Measurements from ENCODE around the gene PUM1. TPM values are rescaled to one million over a fixed set of nuclear protein-coding genes. Genes with fewer than 3 reads are reported as not detected.

PUM1 gene
- total and polyA plus RNA-seq, 4 donors = 18.1 to 49.2 (median 30.2) TPM

GRCh38 chr1:30947212-30947611, 118.3 kb downstream of the PUM1 start:
- Histone ChIP-seq H3K27ac (ENCODE audit: low read depth in 1 of 2, low read length in 2 of 2) (no peak overlapping the region), H3K9me3 (ENCODE audit: control insufficient read depth in 4 of 4, low read length in 3 of 4) (no peaks in the 10 kb centered on the region), H3K27me3 (ENCODE audit: control insufficient read depth in 4 of 4, insufficient read depth in 4 of 4, low read length in 3 of 4) (no peaks in the 10 kb centered on the region), H3K4me3 (ENCODE audit: low read depth in 1 of 3, low read length in 3 of 3) (no peak overlapping the region), H3K9ac (ENCODE audit: low read depth in 1 of 2, low read length in 2 of 2) (no peak overlapping the region), H3K36me3 (ENCODE audit: control insufficient read depth in 4 of 4, insufficient read depth in 3 of 4, low read depth in 1 of 4, low read length in 3 of 4) (peaks cover 11 to 58% (median 49%) of the 10 kb centered on the region in 4 donors), H3K4me1 (ENCODE audit: control insufficient read depth in 4 of 4, insufficient read depth in 4 of 4, low read length in 3 of 4) (peaks cover 0 to 9% (median 1%) of the 10 kb centered on the region in 4 donors)
- TF ChIP-seq ATF3 (IDR thresholded peaks at IDR 0.05) = no peak
- no peak for TF ChIP-seq HNF4G (IDR thresholded peaks at IDR 0.05)
- TF ChIP-seq HNF4A (conservative IDR thresholded peaks at IDR 0.05) = no peak
- no peak for TF ChIP-seq YY1 (IDR thresholded peaks at IDR 0.05)
- TF ChIP-seq JUND (IDR thresholded peaks at IDR 0.05) = no peak
- TF ChIP-seq CTCF (IDR thresholded peaks at IDR 0.05; ENCODE audit: low read depth, low read length, missing input control) = no peak
- TF ChIP-seq GABPA (IDR thresholded peaks at IDR 0.05 in 1 of 2, conservative IDR thresholded peaks at IDR 0.05 in 1 of 2) = no peak
- no peak for TF ChIP-seq RXRA (IDR thresholded peaks at IDR 0.05)
- TF ChIP-seq REST (IDR thresholded peaks at IDR 0.05) = no peak
- no peak for TF ChIP-seq ZBTB33 (IDR thresholded peaks at IDR 0.05)
- no peak for TF ChIP-seq FOXA1 (IDR thresholded peaks at IDR 0.05)
- no peak for TF ChIP-seq FOXA2 (IDR thresholded peaks at IDR 0.05)
- no peak for TF ChIP-seq TAF1 (conservative IDR thresholded peaks at IDR 0.05)
- TF ChIP-seq NR2F2 (IDR thresholded peaks at IDR 0.05) = no peak
- TF ChIP-seq SP1 (IDR thresholded peaks at IDR 0.05) = no peak
- TF ChIP-seq EGR1 (IDR thresholded peaks at IDR 0.05; ENCODE audit: low read depth in 2 of 2) = no peak
- DNase-seq (ENCODE audit: low spot score) = no peak

- Histone ChIP-seq H3K27me3 (ENCODE audit: control insufficient read depth in 4 of 4, insufficient read depth in 4 of 4, low read length in 3 of 4) (no peaks in the 10 kb centered on the region), H3K9ac (ENCODE audit: low read depth in 1 of 2, low read length in 2 of 2) (no peak overlapping the region), H3K36me3 (ENCODE audit: control insufficient read depth in 4 of 4, insufficient read depth in 3 of 4, low read depth in 1 of 4, low read length in 3 of 4) (peaks cover 13 to 50% (median 40%) of the 10 kb centered on the region in 4 donors), H3K27ac (ENCODE audit: low read depth in 1 of 2, low read length in 2 of 2) (no peak overlapping the region), H3K4me1 (ENCODE audit: control insufficient read depth in 4 of 4, insufficient read depth in 4 of 4, low read length in 3 of 4) (peaks cover 0 to 5% (median 0%) of the 10 kb centered on the region in 4 donors), H3K9me3 (ENCODE audit: control insufficient read depth in 4 of 4, low read length in 3 of 4) (no peaks in the 10 kb centered on the region), H3K4me3 (ENCODE audit: low read depth in 1 of 3, low read length in 3 of 3) (no peak overlapping the region)
- WGBS = 94% methylated on average over 7 of the region's 7 CpGs
- no peak for DNase-seq (ENCODE audit: low spot score)
- no peak for TF ChIP-seq FOXA1 (IDR thresholded peaks at IDR 0.05)
- TF ChIP-seq GABPA (IDR thresholded peaks at IDR 0.05 in 1 of 2, conservative IDR thresholded peaks at IDR 0.05 in 1 of 2) = no peak
- TF ChIP-seq ATF3 (IDR thresholded peaks at IDR 0.05) = no peak
- no peak for TF ChIP-seq SP1 (IDR thresholded peaks at IDR 0.05)
- no peak for TF ChIP-seq TAF1 (conservative IDR thresholded peaks at IDR 0.05)
- no peak for TF ChIP-seq HNF4A (conservative IDR thresholded peaks at IDR 0.05)
- TF ChIP-seq RXRA (IDR thresholded peaks at IDR 0.05) = no peak
- TF ChIP-seq CTCF (IDR thresholded peaks at IDR 0.05; ENCODE audit: low read depth, low read length, missing input control) = no peak
- TF ChIP-seq RAD21 (IDR thresholded peaks at IDR 0.05) = no peak
- no peak for TF ChIP-seq ZBTB33 (IDR thresholded peaks at IDR 0.05)
- no peak for TF ChIP-seq FOXA2 (IDR thresholded peaks at IDR 0.05)
Observed at GRCh38 chr1:30942326-30942963, 123.1 kb downstream of the PUM1 start.
